OCI-LY3 (cell line): ENCODE measurements around the gene ZSWIM8.

Experiments used
- CTCF ChIP-seq: fragments of 200-600, 300-600 bp; sonication (generic); IDR thresholded peaks from 2 replicates; pipeline ENCODE4 v1.5.1; 2014; ENCODE audit warnings: antibody characterized with exemption, low read length, low read depth
- EZH2phosphoT487 ChIP-seq: fragments of 200-600 bp; shearing (Covaris generic); IDR thresholded peaks from 2 replicates; pipeline ENCODE4 v1.6.1; 2018; ENCODE audit warnings: antibody characterized with exemption, mixed run types, low read depth

GRCh38 chr10:73758704-73759511, 26.5 kb upstream of the ZSWIM8 start:
- TF ChIP-seq CTCF (no peak), EZH2phosphoT487 (no peak)
